ENCODE data around the gene RASSF7.
A peak's percentile ranks its signal among the peaks of the same experiment; 100 is the strongest.
"Not testable (repeated sequence)": the region's sequence is repeated elsewhere in the genome, so short reads cannot be mapped to it uniquely, and the experiment has no call there.

The RASSF7 gene

DNA sequence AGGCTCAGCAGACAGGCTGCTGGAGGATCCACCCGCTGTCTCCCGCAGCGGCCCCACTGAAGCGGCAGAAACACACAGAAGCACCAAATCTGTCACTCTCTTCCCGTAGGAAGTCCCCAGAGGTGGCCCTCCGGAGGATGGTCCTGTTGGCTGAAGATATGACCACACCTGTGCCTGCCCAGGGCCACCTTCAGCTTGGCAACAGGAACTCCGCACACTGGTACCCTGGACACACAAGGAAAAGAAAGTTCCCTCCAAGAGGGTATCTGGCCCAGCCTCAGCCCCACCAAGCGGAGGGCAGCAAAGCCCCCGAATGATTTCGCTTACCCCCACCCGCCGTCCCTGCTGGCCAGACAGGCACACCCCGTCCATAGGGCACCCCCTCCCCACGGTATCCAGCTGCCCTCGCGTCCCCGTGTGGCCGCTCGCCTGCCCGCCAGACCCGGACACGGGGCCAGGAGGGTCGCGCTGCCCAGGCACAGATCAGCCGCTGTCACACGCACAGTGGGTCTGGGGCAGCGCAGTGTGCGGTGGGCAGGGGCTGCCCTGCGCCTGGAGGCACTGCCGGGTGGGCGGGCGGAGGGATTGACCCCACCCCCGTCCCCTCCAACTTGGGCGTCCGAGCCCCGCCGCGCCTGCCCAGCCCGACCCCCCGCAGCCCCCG lies 7.0 kb downstream of the RASSF7 start:
- no peak for DNase-seq

DNA sequence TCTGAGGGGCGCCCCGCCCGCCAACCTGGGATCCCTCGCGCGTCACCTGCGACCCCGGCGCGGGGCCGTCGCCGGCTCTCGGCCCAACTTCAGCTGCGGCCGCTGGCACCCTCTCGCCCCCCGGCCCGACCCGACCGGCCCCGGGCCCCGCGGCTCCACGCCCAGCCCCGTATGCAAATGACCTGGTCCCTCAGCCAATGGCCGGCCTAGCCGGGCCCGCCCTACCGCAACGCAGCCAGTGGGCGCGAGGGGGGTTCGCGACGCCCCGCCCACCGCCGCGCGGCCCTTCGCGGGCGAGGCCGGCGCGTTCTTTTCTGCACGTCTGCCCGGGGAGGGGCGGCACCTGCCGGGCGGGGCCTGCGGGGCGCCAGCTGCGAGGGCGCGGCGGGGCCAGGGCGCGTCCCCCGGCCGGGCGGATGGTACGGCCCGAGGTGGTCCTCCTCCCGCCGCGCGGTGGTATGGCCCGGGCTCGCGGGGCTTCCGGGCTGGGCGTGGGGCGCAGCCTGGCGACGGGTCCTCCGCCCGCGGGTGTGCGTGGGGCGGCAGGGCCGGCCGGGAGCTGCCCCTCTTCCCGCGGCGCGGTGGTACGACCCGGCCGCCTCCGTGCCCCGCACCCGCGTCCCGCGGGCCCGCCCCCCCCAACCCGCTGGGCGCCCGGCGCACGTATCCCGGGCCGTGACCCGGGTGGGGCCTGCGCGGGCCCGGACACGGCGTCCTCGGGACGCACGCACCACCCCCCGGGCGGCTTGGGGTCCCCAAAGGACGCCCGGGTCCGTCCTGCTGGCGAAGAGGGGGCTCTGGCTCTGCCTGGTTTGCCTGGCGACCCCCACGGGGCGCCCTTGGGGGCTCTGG lies 7.8 kb downstream of the RASSF7 start:
- DNase-seq = peak; percentile 93

DNA sequence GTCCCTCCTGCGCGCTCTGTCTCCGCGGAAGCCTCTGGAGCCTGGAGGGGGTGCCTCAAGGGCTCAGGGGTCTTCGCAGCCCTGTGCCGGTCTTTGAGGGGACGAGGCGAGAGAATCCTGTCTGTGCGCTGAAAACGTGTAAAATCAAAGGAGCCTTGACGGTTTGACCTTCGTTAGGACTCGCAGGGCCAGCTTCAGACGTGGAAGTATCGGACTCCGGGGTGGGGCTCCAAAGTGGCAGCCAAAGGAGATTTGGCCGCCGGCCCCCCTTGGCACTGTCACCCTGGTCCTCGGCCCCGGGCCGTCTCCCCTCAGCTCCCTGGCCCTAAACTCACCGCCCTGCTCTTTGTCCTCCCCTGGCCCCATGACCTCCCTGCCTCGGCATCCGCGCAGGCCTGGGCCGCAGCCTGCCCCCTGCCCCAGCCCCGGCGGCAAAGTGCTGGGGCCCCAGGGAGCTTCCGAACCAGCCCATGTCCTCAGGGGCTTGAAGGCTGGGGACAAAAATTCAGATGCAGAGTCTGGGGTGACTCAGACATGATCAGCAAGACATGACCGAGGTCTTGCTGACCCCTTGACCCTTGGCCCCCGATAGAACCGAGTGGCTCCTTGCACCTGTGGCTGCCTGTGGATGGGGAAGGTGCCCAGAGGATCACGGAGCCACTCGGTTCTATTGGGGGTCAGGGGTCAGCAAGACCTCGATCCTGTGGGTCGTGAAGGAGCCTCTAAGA lies 8.6 kb downstream of the RASSF7 start:
- no peak for DNase-seq

DNA sequence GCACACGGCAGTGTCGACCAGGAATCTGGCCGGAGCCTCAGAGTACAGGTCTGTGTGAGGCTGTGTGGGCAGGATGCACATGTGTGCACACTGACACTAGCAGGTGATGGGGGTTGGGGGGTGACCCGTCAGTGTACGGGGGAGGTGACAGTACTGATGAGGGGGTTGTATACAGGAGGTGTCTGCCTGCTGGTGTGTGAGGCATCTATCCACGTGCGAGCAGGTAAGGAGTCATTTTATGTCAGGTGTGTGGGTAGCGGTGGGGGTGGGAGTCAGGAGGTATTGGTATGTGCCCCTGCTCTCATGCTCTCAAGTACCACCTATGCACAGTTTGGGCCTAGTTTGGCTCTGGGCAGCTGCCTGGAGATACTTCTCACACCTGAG lies 11.0 kb downstream of the RASSF7 start:
- DNase-seq = no peak

DNA sequence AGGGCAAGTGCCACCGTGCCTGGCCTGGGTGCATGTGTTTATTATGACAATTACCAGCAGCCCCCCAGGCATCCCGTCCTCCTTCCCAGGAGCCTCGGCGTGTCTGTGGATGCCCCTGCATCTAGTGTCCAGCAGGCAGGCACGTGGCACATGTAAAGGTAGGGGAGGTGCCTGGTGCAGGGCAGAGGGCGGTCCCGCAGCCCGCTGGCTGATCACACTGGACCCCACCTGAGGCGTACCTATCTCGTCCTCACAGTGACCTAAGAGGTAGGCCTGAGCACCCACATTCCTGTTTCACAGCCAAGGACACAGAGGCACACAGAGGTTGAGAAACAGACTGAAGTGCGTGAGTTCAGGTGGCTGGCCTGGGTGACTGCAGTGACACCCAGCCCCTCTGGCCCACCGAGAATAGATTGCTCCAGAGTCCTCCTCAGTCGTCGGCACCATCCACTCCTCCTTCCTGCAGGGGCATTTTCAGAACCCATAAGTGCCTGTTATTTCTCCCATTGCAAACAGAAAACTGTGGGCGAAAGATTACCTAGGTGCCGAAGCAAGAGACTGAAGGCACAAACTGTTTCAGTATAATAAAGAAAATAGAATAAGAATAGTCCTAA lies 12.5 kb downstream of the RASSF7 start:
- DNase-seq = no peak

DNA sequence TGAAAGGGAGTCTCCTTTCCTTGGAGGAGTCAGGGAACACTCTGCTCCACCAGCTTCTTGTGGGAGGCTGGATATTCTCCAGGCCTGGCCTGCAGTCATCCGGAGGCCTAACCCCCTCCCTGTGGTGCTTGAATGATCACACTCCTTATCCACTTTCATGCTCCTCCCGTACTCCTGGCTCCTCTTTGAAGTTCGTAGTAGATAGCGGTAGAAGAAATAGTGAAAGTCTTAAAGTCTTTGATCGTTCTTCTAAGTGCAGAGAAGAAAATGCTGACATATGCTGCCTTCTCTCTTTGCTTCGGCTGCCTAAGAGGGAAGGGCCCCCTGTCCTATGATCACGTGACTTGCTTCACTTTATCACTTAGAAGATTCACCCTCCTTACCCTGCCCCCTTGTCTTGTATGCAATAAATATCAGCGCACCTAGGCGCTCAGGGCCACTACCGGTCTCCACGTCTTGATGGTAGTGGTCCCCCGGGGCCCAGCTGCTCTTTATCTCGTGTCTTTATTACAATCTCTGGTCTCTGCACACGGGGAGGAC lies 13.3 kb downstream of the RASSF7 start:
- DNase-seq = not testable (repeated sequence)

DNA sequence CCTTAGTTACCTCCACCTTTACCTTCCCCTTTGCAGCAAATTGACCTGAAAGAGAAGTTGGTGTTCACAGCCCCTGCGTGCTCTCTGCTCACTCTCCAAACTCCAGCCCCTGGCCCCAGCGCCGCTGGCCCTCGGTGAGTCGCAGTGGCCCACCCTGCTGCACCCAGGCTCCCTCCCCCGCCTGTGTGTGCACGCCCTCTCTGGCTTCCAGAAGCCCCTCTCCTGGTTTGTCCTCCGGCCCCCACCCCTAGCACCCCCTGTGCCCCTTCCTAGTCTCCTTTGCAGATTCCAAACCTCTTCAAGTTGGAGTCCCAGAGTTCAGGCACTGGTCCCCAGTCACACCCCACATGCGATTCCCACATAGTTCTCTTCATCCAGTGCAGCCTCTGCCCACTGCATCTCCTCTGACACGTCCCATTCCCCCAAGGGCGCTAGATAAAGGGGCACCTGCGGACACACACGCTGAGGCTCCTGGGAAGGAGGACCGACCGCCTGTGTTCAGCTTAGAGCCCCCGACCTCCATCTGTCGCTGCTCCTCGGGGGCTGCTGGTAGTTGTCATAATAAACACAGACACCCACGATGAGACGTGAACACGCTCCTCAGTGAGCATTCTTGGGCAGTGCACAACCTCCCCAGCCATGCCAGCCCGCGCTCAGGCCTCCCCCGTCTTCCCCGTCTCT lies 14.0 kb downstream of the RASSF7 start:
- DNase-seq = peak; percentile 40

DNA sequence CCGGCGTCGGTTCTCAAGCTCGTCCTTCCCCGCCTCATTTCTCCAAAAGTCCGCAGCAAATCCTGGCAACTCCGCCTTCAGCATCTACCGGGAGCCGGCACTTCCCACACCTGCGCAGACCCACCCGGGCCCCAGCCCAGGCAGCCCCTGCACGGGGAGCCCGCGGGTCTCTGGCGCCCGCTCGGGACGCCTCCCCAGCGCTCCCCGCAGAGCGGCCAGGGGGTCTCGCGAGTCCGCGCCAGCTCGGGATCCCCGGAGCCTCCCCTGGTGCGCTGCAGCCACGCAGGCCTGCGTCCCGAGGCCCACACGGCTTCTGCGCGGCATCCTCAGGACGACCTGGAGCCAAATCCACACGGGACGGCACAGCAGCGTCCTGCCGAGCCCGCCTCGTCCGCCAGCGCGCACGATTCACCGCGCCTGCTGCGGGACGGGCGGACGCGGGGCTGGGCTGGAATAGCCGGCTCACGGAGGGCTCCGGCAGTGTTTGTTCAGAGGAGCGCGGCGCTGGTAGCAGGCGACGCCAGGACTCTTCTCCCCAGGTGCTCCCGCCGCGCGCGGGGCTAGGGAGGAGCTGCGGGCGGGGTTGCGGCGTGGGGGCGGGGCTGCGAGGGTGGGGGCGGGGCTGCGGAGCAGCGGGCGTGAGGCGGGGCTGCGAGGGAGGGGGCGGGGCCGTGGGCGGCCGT lies 14.7 kb downstream of the RASSF7 start:
- DNase-seq = peak; percentile 79

DNA sequence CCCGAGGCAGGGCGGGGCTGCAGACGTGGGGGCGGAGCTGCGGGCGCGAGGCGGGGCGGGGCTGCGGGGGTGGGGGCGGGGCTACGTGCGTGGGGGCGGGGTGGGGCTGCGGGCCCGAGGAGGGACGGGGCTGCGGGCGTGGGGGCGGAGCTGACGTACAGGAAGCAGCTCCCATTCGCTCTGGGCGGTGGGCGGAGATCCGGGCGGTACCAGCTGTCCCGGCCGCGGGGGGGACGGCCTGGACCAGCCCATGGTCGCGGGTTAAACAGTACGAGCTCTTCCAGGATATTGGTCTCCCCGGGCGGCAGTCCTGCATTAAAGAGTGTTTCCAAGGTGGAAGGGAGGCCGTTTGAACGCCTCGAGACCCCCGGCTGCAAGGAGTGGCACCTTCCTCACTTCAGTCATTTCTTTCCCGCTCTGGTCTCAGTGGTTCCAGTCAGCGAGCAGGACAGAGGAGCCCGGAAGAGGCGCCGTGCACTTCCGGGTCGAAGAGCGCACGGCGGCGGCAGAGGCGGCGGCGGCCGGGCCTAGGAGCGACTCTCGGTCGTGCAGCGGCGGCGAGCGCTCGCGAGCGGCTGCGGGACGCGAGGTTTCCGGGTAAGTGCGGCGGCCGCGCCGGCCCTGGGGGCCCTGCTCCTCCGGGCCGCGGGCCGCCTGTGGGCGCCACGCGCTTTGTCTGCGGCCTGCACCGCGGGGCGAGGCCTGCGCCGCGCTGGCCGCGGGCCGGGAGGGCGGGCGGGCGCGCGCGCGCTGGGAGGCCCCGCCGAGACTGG lies 15.4 kb downstream of the RASSF7 start, which contains the start of gene PHRF1:
Gene PHRF1, plus strand, starts transcription at position 475 of the 773 bp plus-strand sequence. CDS start 5,043 bp downstream, outside the sequence.
- peak; percentile 98 for DNase-seq

DNA sequence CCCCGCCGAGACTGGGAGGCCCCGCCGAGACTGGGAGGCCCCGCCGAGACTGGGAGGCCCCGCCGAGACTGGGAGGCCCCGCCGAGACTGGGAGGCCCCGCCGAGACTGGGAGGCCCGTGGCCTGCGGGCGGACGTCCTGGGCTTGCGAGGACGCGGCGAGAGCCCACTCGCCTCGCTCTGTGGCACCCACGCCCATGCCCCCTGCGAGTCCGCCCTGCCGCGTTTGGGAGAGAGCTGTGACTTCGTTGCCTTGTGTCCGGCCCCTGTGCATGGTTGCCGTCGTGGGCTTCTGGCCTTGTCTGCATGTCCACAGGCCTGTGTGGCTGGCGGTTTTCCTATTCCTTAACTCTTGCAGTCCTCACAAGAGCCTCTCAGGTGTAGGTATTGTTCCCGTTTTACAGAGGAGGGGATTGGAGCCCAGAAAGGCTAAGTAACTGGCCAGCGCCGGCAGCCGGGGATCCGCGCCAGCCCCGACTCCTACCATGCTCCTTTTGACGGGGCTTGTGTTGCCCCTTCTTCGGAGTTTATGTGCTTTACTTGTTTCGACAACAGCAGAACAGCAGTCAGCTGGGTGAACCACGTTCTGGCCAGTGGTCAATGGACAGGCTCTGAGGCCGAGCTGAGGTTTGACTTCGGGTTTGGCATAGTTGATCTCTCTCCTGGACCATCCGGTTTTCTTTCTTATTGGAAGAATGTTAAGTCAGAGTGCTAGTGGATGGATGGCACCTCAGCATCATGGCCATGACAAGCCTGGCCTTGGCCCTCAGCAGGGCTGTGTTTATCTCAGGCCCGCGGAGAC lies 16.2 kb downstream of the RASSF7 start:
- DNase-seq = no peak

DNA sequence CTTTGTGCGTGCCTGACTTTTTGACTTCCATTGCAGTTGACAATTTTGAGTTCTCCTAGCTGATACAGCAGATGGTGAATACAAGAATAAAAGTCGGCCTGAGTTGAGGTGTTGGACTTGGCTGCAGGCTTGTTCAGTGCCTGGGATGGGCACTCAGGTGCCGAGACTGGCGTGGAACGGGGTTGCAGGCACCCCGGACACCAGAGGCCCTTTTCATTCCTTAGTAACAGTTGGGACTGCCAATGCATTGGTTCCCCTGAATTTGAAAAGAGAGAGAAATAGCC lies 16.8 kb downstream of the RASSF7 start:
- DNase-seq = no peak

DNA sequence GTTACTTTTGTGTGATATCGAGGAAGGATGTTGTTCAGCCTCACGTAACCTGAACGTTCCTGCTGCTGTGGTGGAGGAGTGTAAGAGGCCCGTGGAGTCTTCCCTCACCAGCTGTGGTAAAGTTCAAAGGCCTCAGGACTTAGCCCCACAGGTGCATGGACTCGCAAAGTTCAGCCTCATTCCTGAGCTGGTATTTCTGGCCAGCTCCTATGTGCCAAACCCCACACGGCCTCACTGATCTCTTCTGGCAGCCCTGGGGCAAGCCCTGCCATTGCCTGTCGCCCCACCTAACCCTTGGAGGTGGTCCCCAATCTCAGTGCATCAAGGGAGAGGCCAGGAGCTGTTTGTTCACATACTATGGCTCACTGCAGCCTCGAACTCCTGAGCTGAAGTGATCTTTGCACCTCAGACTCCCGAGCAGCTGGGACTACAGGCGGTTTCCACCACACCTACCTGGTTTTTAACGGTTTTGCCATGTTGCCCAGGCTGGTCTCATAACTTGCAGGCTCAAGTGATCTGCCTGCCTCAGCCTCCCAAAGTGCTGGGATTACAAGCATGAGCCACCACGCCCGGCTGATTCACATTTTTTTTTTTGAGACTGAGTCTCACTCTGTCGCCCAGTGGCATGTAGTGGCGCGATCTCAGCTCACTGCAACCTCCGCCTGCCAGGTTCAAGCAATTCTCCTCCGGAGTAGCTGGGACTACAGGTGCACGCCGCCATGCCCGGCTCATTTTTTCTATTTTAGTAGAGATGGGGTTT lies 17.7 kb downstream of the RASSF7 start:
- DNase-seq = no peak

DNA sequence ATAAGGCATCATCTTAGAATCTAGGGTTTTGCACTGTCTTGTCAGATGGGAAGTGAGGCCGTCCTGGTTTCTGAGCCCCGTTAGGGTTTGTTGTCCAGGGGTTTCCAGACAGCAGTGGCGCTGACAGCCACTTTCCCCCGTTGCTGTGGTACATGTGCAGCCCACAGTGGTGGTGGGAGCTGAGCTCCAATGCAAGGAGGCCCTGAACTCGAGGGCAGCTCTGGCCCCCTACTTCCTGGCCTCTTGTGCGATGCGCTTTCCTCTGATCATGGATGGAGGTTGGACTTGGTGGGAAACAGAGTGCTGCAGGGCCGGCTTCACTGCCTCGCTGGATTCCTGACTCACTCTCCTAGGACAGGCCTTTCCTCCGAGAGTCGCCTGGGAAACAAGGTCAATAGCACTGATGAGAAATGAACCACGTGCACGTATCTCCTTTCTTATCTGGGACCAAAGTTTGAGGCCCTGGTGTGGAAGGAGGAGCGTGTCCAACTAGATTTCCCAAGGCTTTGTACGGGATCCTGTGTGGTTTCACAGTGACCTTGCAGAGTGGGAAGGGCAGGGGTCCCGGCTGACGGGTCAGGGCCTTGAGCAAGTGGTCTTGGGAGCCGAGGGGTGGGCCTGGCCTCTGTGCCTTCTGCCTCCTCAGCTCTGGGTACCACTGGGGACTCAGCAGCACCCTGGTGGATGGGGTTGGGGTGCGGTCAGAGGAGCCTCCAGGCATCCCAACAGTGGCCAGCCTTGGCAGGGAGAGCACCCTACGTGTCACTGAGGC lies 19.2 kb downstream of the RASSF7 start:
- DNase-seq = no peak

DNA sequence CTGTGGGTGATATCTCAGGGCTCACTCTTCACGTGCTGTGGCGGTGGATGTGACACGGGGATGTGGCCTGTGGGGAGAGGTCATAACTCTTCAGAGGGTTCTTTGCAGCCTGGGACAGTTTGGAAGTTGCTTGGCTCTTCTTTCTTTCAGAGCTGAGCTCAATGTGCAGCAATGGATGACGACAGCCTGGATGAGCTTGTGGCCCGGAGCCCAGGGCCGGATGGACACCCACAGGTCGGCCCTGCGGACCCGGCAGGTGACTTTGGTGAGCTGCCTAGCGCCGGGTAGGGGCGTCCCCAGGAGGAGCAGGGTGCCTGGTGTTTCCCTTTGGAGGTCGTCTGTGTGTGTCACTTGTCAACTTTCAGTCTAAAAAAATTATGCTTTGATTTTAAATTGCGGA lies 20.6 kb downstream of the RASSF7 start:
- DNase-seq = no peak

DNA sequence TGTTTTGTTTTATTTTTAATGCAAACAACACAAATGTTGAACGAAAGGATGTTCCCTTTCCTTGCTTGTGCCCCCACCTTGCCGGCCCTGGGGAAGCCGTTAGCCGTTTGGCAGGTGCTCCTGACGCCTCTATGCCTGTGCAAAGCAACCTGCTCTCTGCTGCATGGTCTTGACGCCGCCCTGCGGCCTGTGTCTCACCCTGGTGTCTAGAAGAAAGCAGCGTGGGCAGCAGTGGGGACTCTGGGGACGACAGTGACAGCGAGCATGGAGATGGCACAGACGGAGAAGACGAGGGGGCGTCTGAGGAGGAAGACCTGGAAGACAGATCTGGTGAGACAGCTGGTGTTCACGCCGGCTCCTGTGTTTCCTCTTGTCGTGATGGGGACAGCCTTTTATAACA lies 21.0 kb downstream of the RASSF7 start:
- no peak for DNase-seq

DNA sequence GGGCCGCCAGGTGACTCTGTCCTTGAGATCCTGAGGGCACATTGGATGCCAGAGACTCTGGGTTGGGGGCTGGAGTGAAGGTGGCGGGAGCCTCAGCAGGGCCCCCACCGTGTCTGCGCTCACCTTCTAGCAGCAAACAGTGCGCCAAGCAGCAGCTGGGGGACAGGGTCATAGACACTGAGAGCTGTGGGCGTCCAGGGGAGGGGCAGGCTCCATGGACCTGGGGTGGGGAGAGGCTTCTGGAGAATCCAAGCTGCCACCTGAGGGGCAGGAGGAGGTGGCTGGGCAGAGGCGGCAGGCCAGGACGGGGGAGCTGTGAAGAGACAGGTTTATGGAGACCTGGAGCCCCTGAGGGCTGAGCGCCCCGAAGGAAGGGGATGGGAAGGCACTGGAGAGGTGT lies 23.5 kb downstream of the RASSF7 start:
- DNase-seq = no peak

DNA sequence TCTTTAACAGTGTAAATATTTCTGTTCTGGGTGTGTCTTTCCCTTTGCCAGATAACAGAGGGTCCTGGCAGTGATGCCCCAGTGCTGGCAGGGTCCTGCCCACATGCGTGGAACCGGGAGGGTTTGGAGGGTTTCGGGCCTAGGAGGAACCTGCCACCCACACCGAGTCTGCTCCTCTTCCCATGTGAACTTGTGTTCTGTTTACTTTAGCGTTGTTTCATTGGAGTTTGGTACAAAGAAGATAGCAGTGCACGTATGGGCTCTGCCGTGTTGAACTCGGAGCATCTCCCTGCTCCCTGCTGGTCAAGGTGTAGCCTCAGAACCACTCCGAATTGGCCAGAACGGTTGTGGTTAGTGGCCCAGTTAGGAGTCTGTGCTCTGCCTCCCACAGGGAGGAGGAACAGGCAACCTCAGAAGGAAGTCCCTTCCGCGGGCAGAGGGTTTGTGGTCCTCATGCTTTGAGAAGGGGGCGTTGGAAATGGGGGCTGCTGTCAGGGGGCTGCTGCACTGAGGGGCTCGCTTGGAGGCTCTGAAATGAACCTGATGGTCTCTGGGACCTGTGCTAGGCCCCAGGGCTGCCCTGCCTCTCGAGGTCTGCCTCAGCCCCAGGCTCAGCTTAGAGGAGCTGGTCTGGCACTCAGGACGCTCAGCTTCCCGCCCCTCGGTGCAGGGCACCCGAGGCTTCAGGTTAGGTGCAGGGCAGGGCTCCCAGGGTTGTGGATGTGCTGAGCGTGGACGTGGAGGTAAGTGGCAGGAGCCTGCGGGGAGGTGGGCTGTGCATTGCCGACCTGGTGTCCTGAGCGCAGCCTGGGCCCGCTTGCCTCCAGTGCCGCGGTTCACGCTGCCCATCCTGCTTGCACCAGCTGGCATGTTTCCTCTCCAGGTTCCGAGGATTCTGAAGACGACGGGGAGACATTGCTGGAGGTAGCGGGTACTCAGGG lies 25.9 kb downstream of the RASSF7 start:
- DNase-seq = no peak

DNA sequence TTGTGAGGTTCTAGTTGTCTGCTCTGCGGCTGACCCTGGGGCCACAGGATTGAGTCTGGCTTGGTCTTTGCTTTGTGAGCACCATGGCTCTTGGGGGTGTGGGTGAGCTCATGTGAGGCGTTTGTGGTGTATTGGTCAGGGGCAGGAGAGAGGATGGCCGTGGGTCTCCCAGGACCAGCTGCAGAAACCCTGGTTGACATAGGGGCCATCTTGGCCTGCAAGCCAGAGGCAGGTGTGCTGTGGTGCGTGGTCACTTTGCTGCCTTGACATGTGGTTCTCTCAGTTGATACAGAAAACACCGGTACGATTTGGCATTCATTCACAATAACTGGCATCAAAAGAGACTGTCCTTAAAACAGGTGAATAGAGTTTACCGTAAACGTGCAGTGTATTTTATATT lies 26.8 kb downstream of the RASSF7 start:
- no peak for DNase-seq

Measured in NCI-H1092 treated with DMSO at 0.1 percent for 48 hours (cell line).